A673 (cell line): ENCODE data around the gene ITSN2. TPM values are rescaled to one million over a fixed set of nuclear protein-coding genes. Genes with fewer than 3 reads are reported as not detected.

Experiments
- BruUV-seq: library from RNA; stranded (reverse); fragments of 400-500 nt; replicated peaks from 2 replicates; lab custom pipeline; 2021; lab: Mats Ljungman, UMichigan
- CTCF ChIA-PET: fragments of 300-600 bp; sonication (Branson Sonifier 250); formaldehyde crosslinking; loops from one replicate; lab custom pipeline; 2022; ENCODE audit warnings: antibody characterized with exemption; lab: Charles Lee
- POLR2A ChIA-PET: fragments of 300-600 bp; sonication (Branson Sonifier 250); formaldehyde crosslinking; loops from one replicate; lab custom pipeline; 2022; ENCODE audit warnings: antibody characterized with exemption; ENCODE audit not compliant: low non-redundant PET; lab: Charles Lee
- DNase-seq: peaks from one replicate; pipeline ENCODE4 v3.0.0-alpha.2; 2015; ENCODE audit warnings: low spot score
- H3K27ac ChIP-seq: fragments of 200-600 bp; sonication (generic); 2 replicates; pipeline ENCODE4 v1.5.1; 2016; ENCODE audit warnings: mixed run types, low read depth, mild to moderate bottlenecking, mixed read lengths, antibody characterized with exemption, low read length; ENCODE audit not compliant: poor library complexity, severe bottlenecking
- H3K27me3 ChIP-seq: fragments of 200-600 bp; sonication (generic); replicated peaks from 2 replicates; pipeline ENCODE4 v1.6.1; 2017; ENCODE audit warnings: mixed run types, low read depth, mild to moderate bottlenecking, mixed read lengths, antibody characterized with exemption, low read length; ENCODE audit not compliant: insufficient read depth, poor library complexity
- H3K36me3 ChIP-seq: fragments of 200-600 bp; sonication (generic); 2 replicates; pipeline ENCODE4 v1.6.1; 2016; ENCODE audit warnings: mixed run types, mild to moderate bottlenecking, mixed read lengths, antibody characterized with exemption, low read length; ENCODE audit not compliant: insufficient read depth, poor library complexity, severe bottlenecking
- H3K4me1 ChIP-seq: fragments of 200-600 bp; sonication (generic); 2 replicates; pipeline ENCODE4 v1.6.1; 2017; ENCODE audit warnings: mixed run types, mild to moderate bottlenecking, mixed read lengths, antibody characterized with exemption, low read length; ENCODE audit not compliant: insufficient read depth, poor library complexity, severe bottlenecking
- H3K4me3 ChIP-seq: fragments of 200-600 bp; sonication (generic); 2 replicates; pipeline ENCODE4 v1.5.1; 2016; ENCODE audit warnings: low read depth, mixed run types, mild to moderate bottlenecking, mixed read lengths, low read length; ENCODE audit not compliant: poor library complexity, severe bottlenecking
- H3K9me3 ChIP-seq: fragments of 200-600 bp; sonication (generic); 2 replicates; pipeline ENCODE4 v1.6.1; 2016; ENCODE audit warnings: mixed run types, low read depth, mild to moderate bottlenecking, mixed read lengths, antibody characterized with exemption, low read length; ENCODE audit not compliant: poor library complexity, severe bottlenecking
- CTCF ChIP-seq: fragments of 300-800, 200-600 bp; sonication (generic); conservative IDR thresholded peaks from 2 replicates; pipeline ENCODE4 v1.5.1; 2017; ENCODE audit warnings: low read depth, mild to moderate bottlenecking, antibody characterized with exemption, low read length, moderate library complexity, mixed read lengths
- EZH2 ChIP-seq: fragments of 200-600 bp; sonication (generic); IDR thresholded peaks from 2 replicates; pipeline ENCODE4 v1.6.1; 2017; ENCODE audit warnings: borderline replicate concordance, low read depth, mild to moderate bottlenecking, mixed read lengths, antibody characterized with exemption, low read length; ENCODE audit not compliant: poor library complexity, severe bottlenecking
- intact Hi-C: fragments of 100-400 bp; cut with micrococcal nuclease; formaldehyde crosslinking; loops from one replicate; pipeline ENCODE4 v1.10.0; 2022; ENCODE audit not compliant: unreplicated experiment
- total RNA-seq: library from RNA; stranded (reverse); gene quantifications from 2 replicates; pipeline ENCODE4 v1.2.3, GENCODE V29; 2021

The ITSN2 gene
- total RNA-seq, 1 experiment from 2014 or later: 16.4 TPM

- Histone ChIP-seq H3K4me1 (peaks cover 2% of the 10 kb centered on the region), H3K4me3 (no peak overlapping the region), H3K9me3 (no peaks in the 10 kb centered on the region), H3K36me3 (no peaks in the 10 kb centered on the region), H3K27ac (no peak overlapping the region), H3K27me3 (no peaks in the 10 kb centered on the region)
- intact Hi-C loops: no loop called here
- CTCF ChIA-PET: no interaction called here
- BruUV-seq: no TSS peak
- DNase-seq: no peak
- POLR2A ChIA-PET: no interaction called here
- no peak for TF ChIP-seq CTCF
- no peak for TF ChIP-seq EZH2
Measured at GRCh38 chr2:24345937-24346336, 14.4 kb downstream of the ITSN2 start.

DNA sequence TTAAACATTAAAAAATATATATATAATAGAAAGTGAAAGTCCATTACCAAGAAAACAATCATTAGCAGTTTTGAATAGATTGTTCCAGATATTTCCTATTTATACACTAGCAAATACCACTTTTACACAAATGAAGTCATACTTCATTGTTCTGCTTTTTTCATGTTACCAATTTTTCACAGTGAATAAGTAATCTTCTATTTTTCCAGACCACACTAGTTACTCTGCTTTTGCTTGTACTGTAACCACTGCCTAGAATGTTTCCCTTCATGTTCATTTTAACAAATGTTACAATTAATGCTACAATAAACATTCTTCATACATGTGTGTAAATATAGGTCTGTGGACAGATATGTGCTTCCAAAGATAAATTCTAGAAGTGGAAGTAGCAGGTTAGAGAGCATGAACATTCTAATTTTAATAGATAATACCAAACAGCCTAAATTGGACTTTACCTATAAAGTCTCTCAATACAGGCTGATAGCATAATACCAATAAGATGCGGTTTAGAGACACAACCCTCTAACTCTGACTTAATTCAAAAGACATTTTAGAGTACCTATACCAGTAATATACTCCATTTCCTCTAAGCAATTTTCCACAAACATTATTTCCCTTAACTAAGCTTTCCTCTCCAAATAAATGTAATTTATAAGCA lies 17.0 kb downstream of the ITSN2 start:
- Histone ChIP-seq H3K9me3 (no peaks in the 10 kb centered on the region), H3K4me3 (no peak overlapping the region), H3K36me3 (no peaks in the 10 kb centered on the region), H3K27ac (no peak overlapping the region), H3K27me3 (no peaks in the 10 kb centered on the region), H3K4me1 (peaks cover 2% of the 10 kb centered on the region)
- DNase-seq: no peak
- BruUV-seq: no TSS peak
- ChIA-PET POLR2A (no interaction called here), CTCF (no interaction called here)
- intact Hi-C loops: no loop called here
- TF ChIP-seq CTCF (no peak), EZH2 (no peak)

DNA sequence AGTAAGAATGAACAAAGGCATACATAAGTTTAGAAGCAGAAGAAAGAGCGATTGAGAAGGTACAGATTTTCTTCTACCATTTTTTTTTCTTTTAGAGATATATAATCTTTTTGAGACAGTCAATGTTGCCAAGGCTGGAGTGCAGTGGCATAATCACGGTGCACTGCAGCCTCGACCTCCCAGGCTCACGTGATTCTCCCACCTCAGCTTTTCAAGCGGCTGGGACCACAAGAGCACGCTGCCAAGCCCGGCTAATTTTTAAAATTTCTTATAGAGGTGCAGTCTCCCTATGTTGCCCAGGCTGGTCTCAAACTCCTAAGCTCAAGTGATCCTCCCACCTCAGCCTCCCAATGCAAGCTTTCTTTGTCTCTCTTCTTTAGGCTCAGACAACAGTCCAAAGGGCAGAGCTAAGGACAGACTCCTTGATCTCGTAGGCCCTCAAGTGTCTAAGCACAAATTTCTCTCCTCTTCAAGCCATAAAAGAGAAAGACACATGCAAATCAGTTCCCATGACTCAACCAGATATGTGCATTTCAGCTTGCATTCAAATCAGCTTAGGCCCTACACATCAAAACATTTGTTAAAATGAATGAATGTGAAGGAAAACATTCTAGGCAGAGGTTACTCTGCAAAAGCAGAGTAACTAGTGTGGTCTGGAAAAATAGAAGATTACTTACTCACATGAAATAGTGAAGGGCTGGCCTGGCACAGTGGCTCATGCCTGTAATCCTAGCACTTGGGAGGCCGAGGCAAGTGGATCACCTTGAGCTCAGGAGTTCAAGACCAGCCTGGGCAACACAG lies 18.0 kb downstream of the ITSN2 start:
- no peak for DNase-seq
- intact Hi-C loops: no loop called here
- POLR2A ChIA-PET: no interaction called here
- BruUV-seq: no TSS peak
- Histone ChIP-seq H3K4me3 (no peak overlapping the region), H3K9me3 (no peaks in the 10 kb centered on the region), H3K27me3 (no peaks in the 10 kb centered on the region), H3K4me1 (peaks cover 2% of the 10 kb centered on the region), H3K27ac (no peak overlapping the region), H3K36me3 (no peaks in the 10 kb centered on the region)
- CTCF ChIA-PET: no interaction called here
- no peak for TF ChIP-seq EZH2
- TF ChIP-seq CTCF: no peak
